Hematopoietic multipotent progenitor cell treated with erythropoietin and hydrocortisone succinate and interleukin-3 and kit ligand, for 6 days (in vitro differentiated cells): Measurements from ENCODE around the gene BSG.
"Not testable (repeated sequence)": the region's sequence is repeated elsewhere in the genome, so short reads cannot be mapped to it uniquely, and the experiment has no call there.

Source experiments
- DNase-seq: peaks from one replicate; pipeline ENCODE4 v3.0.0-alpha.2; 2015

BSG gene

DNA sequence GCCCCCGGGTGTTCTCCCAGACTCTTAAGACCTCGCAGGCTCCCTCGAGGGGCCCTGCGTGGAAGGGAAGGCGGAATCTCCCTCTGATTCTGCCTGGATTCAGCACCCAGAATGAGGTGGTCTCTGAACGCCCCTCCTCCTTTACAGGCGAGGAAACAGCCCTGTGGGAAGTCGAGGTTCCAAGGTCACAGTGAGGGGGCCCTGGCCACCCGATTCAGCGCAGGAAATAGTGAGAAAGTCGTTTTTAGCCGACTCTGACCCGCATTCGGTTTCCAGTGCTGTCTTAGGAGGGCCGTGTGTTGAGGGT, 1.1 kb downstream of the BSG start:
- no peak for DNase-seq

DNA sequence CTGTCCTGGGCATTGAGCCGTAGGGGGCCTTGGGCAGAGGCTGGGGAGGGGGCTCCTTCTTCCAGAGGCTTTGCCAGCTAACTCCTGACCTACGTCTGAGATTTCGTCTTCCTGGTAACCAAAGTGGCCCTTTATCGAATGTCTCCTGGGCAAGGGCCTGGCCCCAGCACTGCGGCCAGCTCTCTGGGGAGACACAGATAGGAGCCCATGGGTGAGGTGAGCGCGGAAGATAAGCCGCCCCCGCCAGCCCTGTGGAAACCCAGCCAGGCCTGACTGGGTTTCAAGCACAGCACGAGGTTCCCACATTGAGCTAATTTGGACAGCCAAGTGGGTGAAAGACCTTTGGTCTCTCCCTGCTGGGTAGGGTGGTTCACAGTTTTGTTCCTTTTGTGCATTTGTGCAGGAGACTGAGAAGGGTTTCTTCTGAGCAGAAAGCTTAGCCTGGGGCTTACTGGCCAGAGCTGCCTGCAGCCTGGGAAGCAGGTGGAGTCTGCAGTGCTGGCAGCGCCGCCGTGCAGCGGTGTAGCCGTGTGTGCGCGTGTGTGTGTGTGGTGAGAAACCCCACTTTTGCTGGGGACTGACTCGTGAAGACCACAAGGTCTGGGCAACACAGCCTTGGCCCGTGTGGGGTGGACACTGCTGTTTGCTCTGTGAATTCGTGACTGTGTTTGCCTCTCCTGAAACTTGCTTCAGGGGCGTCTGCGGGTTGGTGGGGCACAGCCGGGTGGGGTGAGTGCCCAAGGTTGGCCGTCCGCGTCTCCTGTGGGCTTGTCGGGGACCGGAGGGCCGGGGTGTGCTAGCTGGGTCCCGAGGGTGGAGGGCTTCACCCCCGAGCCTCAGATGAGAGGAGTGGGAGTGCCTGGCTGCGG, 2.5 kb downstream of the BSG start:
- DNase-seq = peak; percentile 96

DNA sequence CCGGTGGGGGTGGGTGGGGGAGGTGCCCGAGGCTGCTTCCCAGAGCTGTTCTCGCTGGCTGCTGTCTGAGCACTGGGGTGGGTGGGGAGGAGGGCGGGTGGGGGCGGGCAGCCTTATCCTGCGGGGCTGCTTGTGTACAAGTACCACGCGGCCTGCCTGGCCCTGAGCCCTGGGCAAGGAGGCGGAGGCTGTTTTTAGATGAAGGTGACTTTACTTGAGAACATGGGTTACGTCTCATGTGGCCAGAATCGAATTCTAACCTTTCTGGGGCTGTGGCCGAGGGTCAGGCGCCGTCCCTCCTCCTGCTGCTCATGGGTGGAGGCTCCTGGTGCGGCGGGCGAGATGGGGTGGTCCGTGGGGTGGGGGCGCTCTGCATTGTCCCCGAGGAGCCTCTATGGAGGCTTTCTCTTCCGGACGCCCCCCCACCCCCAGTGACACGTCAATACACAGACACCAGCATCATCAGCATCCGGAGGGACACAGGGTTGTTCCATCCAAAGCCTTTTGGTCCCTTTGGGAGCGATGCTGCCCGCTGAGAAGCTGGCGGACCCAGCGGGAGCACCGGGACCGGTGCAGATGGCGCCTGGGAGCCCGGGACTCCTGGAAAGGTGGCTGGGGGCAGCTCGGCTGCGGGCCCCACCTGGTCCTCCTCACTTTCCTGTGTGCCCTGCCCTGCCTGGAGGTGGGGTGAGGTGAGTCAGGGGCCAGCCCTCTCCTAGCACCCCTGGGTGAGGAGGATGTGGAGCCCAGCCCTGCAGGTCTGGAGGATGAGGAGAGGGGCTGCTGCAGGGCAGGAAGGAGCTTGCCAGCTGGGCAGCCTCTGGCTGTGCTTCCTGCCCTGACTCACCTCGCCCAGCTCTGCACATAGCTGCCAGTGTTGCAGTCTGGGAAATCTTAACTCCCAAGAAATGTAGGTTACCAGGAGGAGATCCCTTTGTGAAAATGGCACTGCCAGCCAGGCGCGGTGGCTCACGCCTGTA, 3.4 kb downstream of the BSG start:
- peak; percentile 88 for DNase-seq

DNA sequence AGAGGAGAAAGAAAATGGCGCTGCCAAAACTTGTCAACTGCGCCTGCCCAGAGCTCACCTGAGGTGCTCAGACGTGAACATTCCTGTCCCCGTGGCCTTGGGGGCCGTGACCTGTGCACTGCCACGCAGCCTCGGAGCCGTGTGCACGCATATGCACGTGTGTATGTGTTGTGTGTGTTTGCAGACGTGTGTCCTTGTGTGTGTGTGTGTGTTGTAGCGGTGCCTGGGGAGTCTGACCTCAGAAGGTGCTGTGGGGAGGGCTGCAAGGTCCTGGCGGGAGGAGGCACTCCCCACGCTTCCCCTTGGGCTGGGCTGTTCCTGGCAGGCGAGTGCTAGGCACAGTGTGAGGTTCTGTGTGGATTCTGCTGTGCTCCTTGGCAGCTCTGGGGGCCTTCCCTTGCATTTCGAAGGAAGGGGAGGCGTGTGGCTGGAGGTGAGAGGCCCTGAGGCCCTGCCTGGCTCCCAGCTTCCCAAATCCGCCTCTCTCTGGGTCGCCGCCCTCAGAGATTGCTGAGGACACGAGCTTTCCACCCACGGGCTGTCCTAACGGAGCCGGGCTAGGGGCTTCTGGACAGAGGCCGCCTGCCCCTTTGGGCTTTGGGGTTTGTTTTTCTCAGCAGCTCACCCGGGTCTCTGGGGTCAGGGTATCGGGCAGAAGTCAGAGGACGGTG, 4.5 kb downstream of the BSG start:
- no peak for DNase-seq

DNA sequence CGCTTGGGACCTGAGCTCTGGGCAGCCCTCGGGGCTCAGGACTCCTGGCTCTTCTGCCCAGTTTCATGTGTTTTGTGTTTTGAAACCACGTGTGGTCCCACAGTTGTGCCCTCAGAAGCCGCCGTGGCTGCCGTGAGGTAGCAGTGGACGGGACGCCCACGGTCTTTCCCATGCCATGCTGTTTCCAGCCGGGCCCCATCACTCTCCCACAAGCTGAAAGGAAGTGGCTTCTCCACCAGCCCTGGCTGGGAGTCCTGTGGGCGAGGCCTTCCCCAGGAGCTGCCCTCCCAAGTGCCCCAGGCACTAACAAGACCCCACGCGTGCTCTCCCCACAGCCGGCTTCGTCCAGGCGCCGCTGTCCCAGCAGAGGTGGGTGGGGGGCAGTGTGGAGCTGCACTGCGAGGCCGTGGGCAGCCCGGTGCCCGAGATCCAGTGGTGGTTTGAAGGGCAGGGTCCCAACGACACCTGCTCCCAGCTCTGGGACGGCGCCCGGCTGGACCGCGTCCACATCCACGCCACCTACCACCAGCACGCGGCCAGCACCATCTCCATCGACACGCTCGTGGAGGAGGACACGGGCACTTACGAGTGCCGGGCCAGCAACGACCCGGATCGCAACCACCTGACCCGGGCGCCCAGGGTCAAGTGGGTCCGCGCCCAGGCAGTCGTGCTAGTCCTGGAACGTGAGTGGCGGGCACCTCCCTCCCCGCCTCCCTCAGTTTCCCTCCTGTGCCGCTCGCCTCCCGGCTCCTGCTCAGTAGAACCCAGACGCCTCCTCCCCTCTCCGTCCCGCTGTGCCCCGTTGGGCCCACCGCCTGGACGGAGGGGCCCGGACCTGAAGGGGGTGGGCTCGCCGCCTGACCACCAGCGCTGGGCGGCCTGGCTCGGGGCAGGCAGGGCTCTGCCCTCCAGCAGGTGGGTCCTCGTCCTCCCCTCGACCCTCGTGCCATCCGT, 5.3 kb downstream of the BSG start:
- no peak for DNase-seq

DNA sequence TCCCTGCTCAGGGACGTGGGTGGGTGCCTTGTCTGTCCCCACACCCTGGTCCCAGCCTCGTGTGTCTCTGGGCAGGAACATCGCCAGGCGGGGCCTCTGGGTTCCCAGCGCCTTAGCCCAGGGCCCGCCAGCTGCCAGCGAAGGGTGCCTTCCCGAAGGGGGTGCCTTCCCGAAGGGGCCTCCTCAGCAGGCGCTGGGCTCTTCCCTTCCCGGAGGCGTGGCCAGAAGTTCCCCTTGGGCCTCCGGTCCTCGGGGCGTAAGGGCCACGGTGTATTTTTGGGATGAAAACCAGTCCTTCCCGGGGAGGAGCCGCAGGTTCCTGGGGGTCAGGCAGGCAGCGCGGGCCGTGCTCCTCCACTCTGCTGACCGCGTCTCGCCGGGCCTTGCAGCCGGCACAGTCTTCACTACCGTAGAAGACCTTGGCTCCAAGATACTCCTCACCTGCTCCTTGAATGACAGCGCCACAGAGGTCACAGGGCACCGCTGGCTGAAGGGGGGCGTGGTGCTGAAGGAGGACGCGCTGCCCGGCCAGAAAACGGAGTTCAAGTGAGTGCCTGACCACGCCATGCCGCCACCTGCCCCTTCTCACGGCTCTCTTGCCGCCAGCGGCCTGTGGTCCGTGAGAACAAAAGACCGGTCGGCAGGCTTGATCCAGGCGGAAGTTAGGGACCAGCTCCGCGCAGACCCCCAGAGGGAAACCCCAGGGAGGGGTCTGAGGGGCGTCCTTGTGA, 6.9 kb downstream of the BSG start:
- no peak for DNase-seq

DNA sequence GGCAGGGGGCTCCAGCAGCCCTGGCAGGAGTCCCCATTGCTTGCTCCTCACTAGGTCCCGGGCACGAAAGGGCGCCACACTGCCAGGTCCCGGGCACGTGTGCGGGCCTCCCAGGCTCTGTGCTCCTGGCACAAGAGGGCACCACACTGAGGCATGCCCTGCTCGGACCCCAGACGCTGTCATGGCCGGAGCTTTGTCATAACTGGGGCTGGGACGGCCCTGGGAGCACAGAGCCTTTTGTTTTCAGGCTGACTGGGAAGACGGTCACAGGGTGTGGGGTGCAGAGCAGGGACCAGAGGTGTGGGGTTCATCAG, 7.4 kb downstream of the BSG start:
- no peak for DNase-seq

DNA sequence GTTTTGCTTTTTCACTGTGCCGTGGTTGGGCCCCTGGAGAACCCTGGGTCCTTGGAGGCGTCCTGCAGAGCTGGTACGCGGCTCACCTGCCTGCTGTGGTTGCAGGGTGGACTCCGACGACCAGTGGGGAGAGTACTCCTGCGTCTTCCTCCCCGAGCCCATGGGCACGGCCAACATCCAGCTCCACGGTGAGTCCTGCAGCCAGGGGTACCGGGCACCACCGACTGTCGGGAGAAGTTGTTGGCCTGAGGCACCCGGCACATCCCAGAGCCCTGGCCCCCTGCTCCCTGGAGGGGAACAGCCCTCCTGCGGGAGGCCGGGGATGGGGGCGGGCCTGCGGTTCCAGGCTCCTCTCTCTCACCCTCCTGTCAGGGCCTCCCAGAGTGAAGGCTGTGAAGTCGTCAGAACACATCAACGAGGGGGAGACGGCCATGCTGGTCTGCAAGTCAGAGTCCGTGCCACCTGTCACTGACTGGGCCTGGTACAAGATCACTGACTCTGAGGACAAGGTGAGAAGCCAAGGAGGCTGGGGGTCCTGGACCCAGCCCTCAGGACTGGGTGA, 8.0 kb downstream of the BSG start:
- no peak for DNase-seq

DNA sequence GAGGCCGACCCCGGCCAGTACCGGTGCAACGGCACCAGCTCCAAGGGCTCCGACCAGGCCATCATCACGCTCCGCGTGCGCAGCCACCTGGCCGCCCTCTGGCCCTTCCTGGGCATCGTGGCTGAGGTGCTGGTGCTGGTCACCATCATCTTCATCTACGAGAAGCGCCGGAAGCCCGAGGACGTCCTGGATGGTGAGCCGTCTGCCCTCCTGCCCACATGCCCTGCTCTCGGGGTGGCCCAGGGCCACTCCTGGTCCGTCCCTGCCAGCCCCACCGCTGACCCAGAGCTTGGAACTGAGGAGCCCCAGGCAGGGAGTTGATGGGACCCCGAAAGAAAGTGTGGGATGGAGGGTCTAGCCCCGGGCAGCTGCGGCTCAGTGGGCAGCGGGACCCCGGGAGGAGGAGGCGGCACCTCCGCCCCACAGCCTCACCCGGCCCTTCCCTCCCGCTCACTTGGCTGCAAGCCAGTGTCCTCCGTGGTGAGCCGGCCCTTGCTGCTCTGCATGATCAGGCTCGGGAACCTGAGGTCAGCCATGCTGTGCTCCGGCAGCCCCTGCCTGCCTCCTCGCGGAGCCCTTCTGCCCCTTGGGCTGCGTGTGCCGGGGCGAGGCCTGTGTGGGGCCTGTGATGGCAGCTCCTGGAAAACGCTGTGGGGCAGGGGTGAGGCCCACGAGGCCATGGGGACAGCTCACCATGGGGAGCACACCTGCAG, 9.2 kb downstream of the BSG start:
- DNase-seq = peak; percentile 23

DNA sequence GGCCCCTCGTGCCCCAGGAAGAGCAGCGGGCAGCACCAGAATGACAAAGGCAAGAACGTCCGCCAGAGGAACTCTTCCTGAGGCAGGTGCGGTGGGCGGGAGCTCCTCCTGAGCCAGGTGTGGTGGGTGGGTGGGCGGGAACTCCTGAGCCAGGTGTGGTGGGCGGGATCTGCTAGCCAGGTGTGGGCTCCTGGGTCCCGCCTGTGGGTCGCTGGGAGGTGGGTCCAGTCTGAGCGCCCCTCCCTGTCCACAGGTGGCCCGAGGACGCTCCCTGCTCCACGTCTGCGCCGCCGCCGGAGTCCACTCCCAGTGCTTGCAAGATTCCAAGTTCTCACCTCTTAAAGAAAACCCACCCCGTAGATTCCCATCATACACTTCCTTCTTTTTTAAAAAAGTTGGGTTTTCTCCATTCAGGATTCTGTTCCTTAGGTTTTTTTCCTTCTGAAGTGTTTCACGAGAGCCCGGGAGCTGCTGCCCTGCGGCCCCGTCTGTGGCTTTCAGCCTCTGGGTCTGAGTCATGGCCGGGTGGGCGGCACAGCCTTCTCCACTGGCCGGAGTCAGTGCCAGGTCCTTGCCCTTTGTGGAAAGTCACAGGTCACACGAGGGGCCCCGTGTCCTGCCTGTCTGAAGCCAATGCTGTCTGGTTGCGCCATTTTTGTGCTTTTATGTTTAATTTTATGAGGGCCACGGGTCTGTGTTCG, 10.3 kb downstream of the BSG start:
- DNase-seq = no peak

DNA sequence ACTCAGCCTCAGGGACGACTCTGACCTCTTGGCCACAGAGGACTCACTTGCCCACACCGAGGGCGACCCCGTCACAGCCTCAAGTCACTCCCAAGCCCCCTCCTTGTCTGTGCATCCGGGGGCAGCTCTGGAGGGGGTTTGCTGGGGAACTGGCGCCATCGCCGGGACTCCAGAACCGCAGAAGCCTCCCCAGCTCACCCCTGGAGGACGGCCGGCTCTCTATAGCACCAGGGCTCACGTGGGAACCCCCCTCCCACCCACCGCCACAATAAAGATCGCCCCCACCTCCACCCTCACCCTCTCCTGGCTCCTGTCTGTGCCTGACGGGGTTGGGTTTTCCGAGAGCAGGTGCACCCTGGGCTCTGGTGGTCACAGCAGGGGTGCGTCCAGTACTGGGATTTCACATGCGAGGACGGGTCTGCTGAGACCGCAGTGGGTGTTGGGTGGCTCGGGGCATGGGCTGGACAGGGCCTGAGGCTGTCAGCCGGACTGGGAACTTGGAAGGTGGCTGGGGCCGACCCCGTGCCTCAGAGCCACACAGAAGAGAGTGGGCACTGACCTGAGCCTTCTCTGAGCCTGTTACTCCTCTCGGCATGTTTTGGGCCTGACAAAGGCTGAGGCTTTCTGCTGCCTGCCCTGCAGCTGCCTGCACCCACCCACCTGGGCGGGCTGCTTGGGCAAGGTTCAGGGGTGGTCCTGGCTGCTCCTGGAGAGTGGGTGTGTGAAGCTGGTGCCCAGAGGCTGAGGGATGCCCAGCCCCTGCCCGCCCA, 11.0 kb downstream of the BSG start:
- no peak for DNase-seq

DNA sequence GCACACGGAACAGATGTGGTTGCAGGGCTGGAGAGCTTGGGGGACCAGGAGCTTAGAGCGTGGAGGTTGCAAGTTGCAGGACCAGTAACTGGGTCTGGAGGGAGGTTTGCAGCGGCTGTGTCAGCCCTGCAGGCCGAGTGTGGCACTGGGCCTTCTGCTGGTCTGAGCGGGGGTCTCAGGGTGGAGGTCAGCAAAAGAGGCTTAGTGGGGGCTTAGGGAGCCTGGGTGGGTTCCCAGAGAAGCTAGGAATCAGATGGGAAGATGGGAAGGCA, 11.5 kb downstream of the BSG start:
- no peak for DNase-seq

DNA sequence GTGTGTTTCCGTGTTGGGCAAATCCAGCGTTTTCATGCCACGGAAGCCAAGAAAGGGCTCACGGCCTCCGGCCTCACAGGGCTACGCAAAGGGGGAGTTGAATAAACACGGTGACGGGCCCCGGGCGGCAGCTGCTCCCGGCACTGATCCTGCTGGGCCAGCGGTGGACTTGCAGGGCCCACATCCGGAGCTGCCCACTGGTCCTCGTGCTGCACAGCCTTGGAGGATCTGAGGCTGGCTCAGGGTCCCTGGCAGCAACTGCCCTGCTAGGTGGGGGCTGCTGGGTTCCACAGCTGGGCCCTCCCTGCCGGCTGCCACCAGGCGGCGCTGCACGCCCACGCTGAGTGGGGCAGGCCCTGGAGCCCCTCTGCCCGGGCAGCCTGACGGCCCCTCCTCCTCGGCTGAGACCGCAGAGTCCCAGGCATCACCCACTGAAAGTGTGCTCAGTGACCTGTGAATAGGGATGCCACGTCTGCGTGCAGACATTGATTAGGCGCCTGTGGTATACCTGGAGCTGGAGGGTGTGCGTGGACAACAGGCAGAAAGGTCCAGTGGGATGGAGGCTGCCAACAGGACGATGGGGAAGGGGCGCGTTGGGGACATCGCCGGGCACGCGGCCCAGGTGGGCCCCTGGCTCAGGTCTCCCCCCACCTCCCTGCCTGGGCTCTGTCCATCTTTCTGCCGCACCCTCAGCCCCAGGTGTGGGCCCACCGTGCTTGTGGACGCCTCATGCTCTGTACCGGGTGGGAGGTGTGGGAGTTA, 12.0 kb downstream of the BSG start:
- DNase-seq = peak; percentile 71

DNA sequence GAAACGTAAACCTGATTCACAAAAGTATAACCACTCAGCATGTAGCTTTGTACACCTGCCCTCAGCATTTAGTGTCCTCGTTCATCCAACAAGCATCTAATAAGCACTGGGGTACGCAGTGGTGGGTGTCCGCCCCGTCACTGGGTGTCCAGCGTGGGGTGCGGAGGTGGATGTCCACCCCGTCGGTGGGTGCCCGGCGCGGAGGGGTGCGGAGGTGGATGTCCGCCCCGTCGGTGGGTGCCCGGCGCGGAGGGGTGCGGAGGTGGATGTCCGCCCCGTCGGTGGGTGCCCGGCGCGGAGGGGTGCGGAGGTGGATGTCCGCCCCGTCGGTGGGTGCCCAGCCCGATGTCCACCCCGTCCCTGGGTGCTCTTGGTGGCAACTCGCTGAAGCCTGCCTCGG, 12.8 kb downstream of the BSG start:
- DNase-seq = not testable (repeated sequence)

DNA sequence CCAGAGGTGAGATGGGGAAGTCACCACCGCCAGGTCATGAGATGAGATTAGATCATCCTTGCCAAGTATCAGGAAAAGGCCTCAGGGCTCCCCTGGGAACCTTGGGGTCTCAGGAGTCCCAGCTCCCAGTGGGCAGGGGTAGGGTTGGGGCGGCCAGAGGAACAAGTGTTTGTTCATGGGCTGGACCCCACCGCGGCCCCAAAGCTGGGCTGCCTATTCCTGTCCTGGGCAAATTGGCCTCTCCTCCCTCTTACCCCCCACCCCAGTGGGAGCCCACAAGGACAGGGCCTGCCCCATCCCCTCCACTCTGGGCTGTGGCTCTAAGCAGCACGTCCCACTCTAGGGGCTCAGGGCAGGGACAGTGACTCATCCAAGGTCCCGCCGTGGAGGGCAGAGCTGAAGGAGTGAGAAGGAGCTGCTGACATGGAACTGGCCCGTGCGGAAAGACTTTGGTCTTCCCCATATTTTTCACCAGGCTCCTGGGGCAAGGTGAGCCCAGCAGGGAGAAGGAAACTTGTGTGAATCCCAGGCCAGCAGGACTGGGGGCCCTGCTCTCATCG, 13.2 kb downstream of the BSG start:
- no peak for DNase-seq

DNA sequence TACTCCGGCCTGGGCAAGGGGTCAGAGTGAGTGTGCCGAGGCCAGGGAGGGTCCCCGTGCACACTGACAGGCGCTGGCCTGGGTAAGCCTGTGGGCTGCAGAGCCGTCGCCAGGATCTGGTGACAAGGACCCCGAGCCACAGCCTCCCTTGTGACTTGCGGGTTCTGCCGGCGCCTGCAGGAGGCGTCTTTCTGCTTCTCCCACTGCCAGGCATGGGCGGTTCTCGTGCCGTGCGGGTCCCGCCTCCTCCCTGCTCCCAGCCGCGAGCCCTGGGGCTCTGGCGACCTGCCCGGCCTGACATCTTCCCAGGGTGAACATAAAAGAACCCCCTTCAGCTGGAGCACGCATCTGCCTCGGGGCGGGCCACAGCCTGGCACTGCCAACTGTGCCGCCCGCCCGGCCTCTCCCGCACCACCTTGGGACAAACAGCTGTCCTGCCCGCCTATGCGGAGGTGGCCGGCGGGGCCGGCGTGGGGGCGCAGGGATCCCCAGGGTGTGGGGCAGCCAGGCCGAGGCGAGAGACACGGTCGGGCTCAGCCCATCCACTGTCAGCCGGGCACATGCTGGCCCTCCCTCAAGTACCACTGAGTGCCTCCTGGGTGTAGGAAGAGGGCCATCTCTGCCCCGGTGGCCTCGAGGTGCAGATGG, 15.8 kb downstream of the BSG start:
- peak; percentile 93 for DNase-seq

DNA sequence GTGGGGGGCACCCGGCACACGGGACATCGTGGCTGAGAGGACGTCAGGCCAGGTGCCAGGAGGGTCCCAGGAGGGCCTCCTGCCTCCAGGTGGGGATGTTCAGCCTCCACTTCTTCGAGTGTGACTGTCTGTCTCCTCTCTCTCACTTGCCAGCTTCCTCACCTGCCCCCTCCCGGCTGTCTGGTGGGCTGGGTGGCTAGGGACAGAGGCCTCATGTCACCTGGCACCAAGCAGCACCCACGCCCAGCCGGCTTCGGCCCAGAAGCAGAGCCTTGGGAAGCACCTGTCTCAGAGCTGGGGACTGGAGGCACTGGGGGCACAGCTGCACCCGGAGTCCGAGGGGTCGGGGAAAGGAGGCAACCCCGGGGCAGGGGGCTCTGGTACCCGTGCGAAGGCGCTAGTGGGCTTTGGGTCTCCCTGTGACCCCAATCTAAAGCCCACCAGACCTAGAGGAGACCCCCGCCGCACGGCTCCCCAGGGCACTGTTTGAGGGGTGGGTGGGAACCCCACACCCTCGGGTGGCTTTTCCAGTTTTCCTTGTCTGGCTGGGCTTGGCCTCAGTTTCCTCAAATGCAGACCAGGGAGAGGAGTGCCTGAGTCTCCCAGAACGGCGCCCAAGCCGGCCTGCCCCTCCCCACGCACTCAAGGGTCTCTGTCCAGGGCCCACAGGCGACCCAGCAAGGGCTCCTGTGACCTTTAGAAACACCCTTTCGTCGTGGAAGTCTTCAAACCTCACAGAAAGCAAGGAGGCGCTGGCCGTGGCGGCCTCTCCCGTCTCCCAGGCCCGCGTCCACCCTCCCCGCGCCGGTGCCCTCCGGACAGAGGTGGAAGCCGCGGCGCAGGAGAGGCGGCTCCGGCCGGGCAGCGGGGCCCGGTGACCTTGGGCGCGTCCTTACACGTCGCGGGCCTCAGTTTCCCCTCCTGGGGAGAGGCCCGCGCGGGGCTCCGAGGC, 16.6 kb downstream of the BSG start:
- DNase-seq = no peak
